ENCODE data around the gene CDC42BPB.
A peak's percentile ranks its signal among the peaks of the same experiment; 100 is the strongest.

Gene CDC42BPB

GRCh38 chr14:102938191-102938590, 119.2 kb downstream of the CDC42BPB start:
- Histone ChIP-seq H2BK5ac (ENCODE audit: low read length) (peak overlapping the region; percentile 24), H3K4me1 (ENCODE audit: control insufficient read depth in 2 of 2, insufficient read depth in 1 of 2, low read depth in 1 of 2, low read length in 2 of 2) (peaks cover 0 to 5% of the 10 kb centered on the region in 2 donors), H3K36me3 (replicated peaks in 1 of 2; ENCODE audit: control insufficient read depth in 2 of 2, insufficient read depth in 2 of 2, low read length in 2 of 2) (peaks cover 28 to 77% of the 10 kb centered on the region in 2 donors), H3K18ac (ENCODE audit: low read length) (no peak overlapping the region), H3K9me3 (replicated peaks in 1 of 2; ENCODE audit: control insufficient read depth in 2 of 2, insufficient read depth in 1 of 2, low read depth in 1 of 2, low read length in 2 of 2) (no peaks in the 10 kb centered on the region), H3K4ac (ENCODE audit: low read length) (no peak overlapping the region), H3K4me2 (ENCODE audit: insufficient read depth, low read length, poor library complexity, severe bottlenecking) (no peak overlapping the region), H4K91ac (ENCODE audit: low read depth, low read length, poor library complexity) (no peak overlapping the region), H2AFZ (ENCODE audit: low read length) (no peak overlapping the region), H2BK12ac (ENCODE audit: low read length) (no peak overlapping the region), H3K23ac (ENCODE audit: low read depth, low read length, poor library complexity) (no peak overlapping the region), H3K14ac (ENCODE audit: low read length) (peak overlapping the region; percentile 97), H3K27me3 (ENCODE audit: control insufficient read depth in 3 of 3, insufficient read depth in 3 of 3, low read depth in 1 of 3, low read length in 3 of 3) (no peaks in the 10 kb centered on the region), H2BK120ac (ENCODE audit: low read depth, low read length) (no peak overlapping the region), H3K4me3 (ENCODE audit: low read length in 2 of 2) (no peak overlapping the region), H2AK5ac (ENCODE audit: low read depth, low read length) (no peak overlapping the region), H3K27ac (replicated peaks; ENCODE audit: low read length) (no peak overlapping the region), H2BK15ac (ENCODE audit: low read length) (no peak overlapping the region), H3K79me1 (ENCODE audit: low read depth, low read length) (peaks cover 1% of the 10 kb centered on the region), H4K8ac (ENCODE audit: low read depth, low read length) (no peak overlapping the region), H3K9ac (ENCODE audit: low read depth, low read length, poor library complexity) (no peak overlapping the region)
- DNase-seq (ENCODE audit: low spot score), result no peak
- WGBS, 2 donors (ENCODE audit: extremely low coverage in 2 of 2, insufficient read length in 2 of 2, insufficient replicate concordance in 1 of 2), result no CpG with 5 or more reads among the region's 12 CpGs

GRCh38 chr14:102937331-102938175, 119.8 kb downstream of the CDC42BPB start:
- H2BK5ac ChIP-seq (ENCODE audit: low read length), result peak overlapping the region; percentile 16
- H2AFZ ChIP-seq (ENCODE audit: low read length), result no peak overlapping the region
- no peak overlapping the region for H3K18ac ChIP-seq (ENCODE audit: low read length)
- no peak overlapping the region for H3K4me3 ChIP-seq (ENCODE audit: low read length in 2 of 2)
- no peak overlapping the region for H2BK15ac ChIP-seq (ENCODE audit: low read length)
- no peak for DNase-seq (ENCODE audit: low spot score)
- no peak overlapping the region for H3K4ac ChIP-seq (ENCODE audit: low read length)
- H3K4me2 ChIP-seq (ENCODE audit: insufficient read depth, low read length, poor library complexity, severe bottlenecking), result no peak overlapping the region
- H3K79me1 ChIP-seq (ENCODE audit: low read depth, low read length), result peaks cover 1% of the 10 kb centered on the region
- no CpG with 5 or more reads among the region's 22 CpGs for WGBS, 2 donors (ENCODE audit: extremely low coverage in 2 of 2, insufficient read length in 2 of 2, insufficient replicate concordance in 1 of 2)
- peaks cover 31 to 77% of the 10 kb centered on the region in 2 donors for H3K36me3 ChIP-seq (replicated peaks in 1 of 2; ENCODE audit: control insufficient read depth in 2 of 2, insufficient read depth in 2 of 2, low read length in 2 of 2)
- peaks cover 0 to 5% of the 10 kb centered on the region in 2 donors for H3K4me1 ChIP-seq (ENCODE audit: control insufficient read depth in 2 of 2, insufficient read depth in 1 of 2, low read depth in 1 of 2, low read length in 2 of 2)
- H2BK120ac ChIP-seq (ENCODE audit: low read depth, low read length), result no peak overlapping the region
- no peaks in the 10 kb centered on the region for H3K9me3 ChIP-seq (replicated peaks in 1 of 2; ENCODE audit: control insufficient read depth in 2 of 2, insufficient read depth in 1 of 2, low read depth in 1 of 2, low read length in 2 of 2)
- no peak overlapping the region for H3K27ac ChIP-seq (replicated peaks; ENCODE audit: low read length)
- no peak overlapping the region for H3K23ac ChIP-seq (ENCODE audit: low read depth, low read length, poor library complexity)
- no peak overlapping the region for H2AK5ac ChIP-seq (ENCODE audit: low read depth, low read length)
- H4K91ac ChIP-seq (ENCODE audit: low read depth, low read length, poor library complexity), result no peak overlapping the region
- no peak overlapping the region for H2BK12ac ChIP-seq (ENCODE audit: low read length)
- no peak overlapping the region for H3K9ac ChIP-seq (ENCODE audit: low read depth, low read length, poor library complexity)
- H3K27me3 ChIP-seq (ENCODE audit: control insufficient read depth in 3 of 3, insufficient read depth in 3 of 3, low read depth in 1 of 3, low read length in 3 of 3), result no peaks in the 10 kb centered on the region
- no peak overlapping the region for H3K14ac ChIP-seq (ENCODE audit: low read length)
- H4K8ac ChIP-seq (ENCODE audit: low read depth, low read length), result no peak overlapping the region

- Histone ChIP-seq H2BK120ac (ENCODE audit: low read depth, low read length) (no peak overlapping the region), H4K91ac (ENCODE audit: low read depth, low read length, poor library complexity) (no peak overlapping the region), H2BK15ac (ENCODE audit: low read length) (no peak overlapping the region), H2BK12ac (ENCODE audit: low read length) (no peak overlapping the region), H3K9ac (ENCODE audit: low read depth, low read length, poor library complexity) (no peak overlapping the region), H2AFZ (ENCODE audit: low read length) (no peak overlapping the region), H3K23ac (ENCODE audit: low read depth, low read length, poor library complexity) (no peak overlapping the region), H3K27me3 (ENCODE audit: control insufficient read depth in 3 of 3, insufficient read depth in 3 of 3, low read depth in 1 of 3, low read length in 3 of 3) (peaks cover 0 to 13% (median under 1%) of the 10 kb centered on the region in 3 experiments), H4K8ac (ENCODE audit: low read depth, low read length) (no peak overlapping the region), H3K36me3 (replicated peaks in 1 of 2; ENCODE audit: control insufficient read depth in 2 of 2, insufficient read depth in 2 of 2, low read length in 2 of 2) (peaks cover 25 to 67% of the 10 kb centered on the region in 2 donors), H3K79me1 (ENCODE audit: low read depth, low read length) (peaks cover 2% of the 10 kb centered on the region), H3K4me3 (ENCODE audit: low read length in 2 of 2) (no peak overlapping the region), H3K4me2 (ENCODE audit: insufficient read depth, low read length, poor library complexity, severe bottlenecking) (no peak overlapping the region), H2AK5ac (ENCODE audit: low read depth, low read length) (no peak overlapping the region), H2BK5ac (ENCODE audit: low read length) (no peak overlapping the region), H3K4me1 (ENCODE audit: control insufficient read depth in 2 of 2, insufficient read depth in 1 of 2, low read depth in 1 of 2, low read length in 2 of 2) (peaks cover 0 to 5% of the 10 kb centered on the region in 2 donors), H3K27ac (replicated peaks; ENCODE audit: low read length) (no peak overlapping the region), H3K14ac (ENCODE audit: low read length) (no peak overlapping the region), H3K9me3 (replicated peaks in 1 of 2; ENCODE audit: control insufficient read depth in 2 of 2, insufficient read depth in 1 of 2, low read depth in 1 of 2, low read length in 2 of 2) (peaks cover 0 to 2% of the 10 kb centered on the region in 2 donors), H3K4ac (ENCODE audit: low read length) (no peak overlapping the region), H3K18ac (ENCODE audit: low read length) (no peak overlapping the region)
- WGBS, 2 donors (ENCODE audit: extremely low coverage in 2 of 2, insufficient read length in 2 of 2, insufficient replicate concordance in 1 of 2), result no CpG with 5 or more reads among the region's 4 CpGs
- DNase-seq (ENCODE audit: low spot score), result no peak
Measured at GRCh38 chr14:102935756-102936155, 121.6 kb downstream of the CDC42BPB start.

GRCh38 chr14:102933618-102934231, 123.6 kb downstream of the CDC42BPB start:
- peak overlapping the region; percentile 38 for H3K18ac ChIP-seq (ENCODE audit: low read length)
- H3K4me1 ChIP-seq (ENCODE audit: control insufficient read depth in 2 of 2, insufficient read depth in 1 of 2, low read depth in 1 of 2, low read length in 2 of 2), result peaks cover 5 to 15% of the 10 kb centered on the region in 2 donors
- no peak overlapping the region for H2BK12ac ChIP-seq (ENCODE audit: low read length)
- H3K14ac ChIP-seq (ENCODE audit: low read length), result no peak overlapping the region
- H2BK120ac ChIP-seq (ENCODE audit: low read depth, low read length), result no peak overlapping the region
- peaks cover 6% of the 10 kb centered on the region for H3K79me1 ChIP-seq (ENCODE audit: low read depth, low read length)
- no peak overlapping the region for H2AK5ac ChIP-seq (ENCODE audit: low read depth, low read length)
- H3K9ac ChIP-seq (ENCODE audit: low read depth, low read length, poor library complexity), result no peak overlapping the region
- no peak overlapping the region for H4K91ac ChIP-seq (ENCODE audit: low read depth, low read length, poor library complexity)
- H3K4me3 ChIP-seq (ENCODE audit: low read length in 2 of 2), result no peak overlapping the region
- H3K36me3 ChIP-seq (replicated peaks in 1 of 2; ENCODE audit: control insufficient read depth in 2 of 2, insufficient read depth in 2 of 2, low read length in 2 of 2), result peaks cover 13 to 50% of the 10 kb centered on the region in 2 donors
- peak overlapping the region; percentile 43 for H3K23ac ChIP-seq (ENCODE audit: low read depth, low read length, poor library complexity)
- no peak overlapping the region for H2BK15ac ChIP-seq (ENCODE audit: low read length)
- H3K27ac ChIP-seq (replicated peaks; ENCODE audit: low read length), result no peak overlapping the region
- DNase-seq (ENCODE audit: low spot score), result no peak
- H3K4ac ChIP-seq (ENCODE audit: low read length), result no peak overlapping the region
- WGBS, 2 donors (ENCODE audit: extremely low coverage in 2 of 2, insufficient read length in 2 of 2, insufficient replicate concordance in 1 of 2), result no CpG with 5 or more reads among the region's 20 CpGs
- peaks cover 12 to 33% (median 15%) of the 10 kb centered on the region in 3 experiments for H3K27me3 ChIP-seq (ENCODE audit: control insufficient read depth in 3 of 3, insufficient read depth in 3 of 3, low read depth in 1 of 3, low read length in 3 of 3)
- H2BK5ac ChIP-seq (ENCODE audit: low read length), result no peak overlapping the region
- H2AFZ ChIP-seq (ENCODE audit: low read length), result no peak overlapping the region
- H4K8ac ChIP-seq (ENCODE audit: low read depth, low read length), result no peak overlapping the region
- peaks cover 0 to 2% of the 10 kb centered on the region in 2 donors for H3K9me3 ChIP-seq (replicated peaks in 1 of 2; ENCODE audit: control insufficient read depth in 2 of 2, insufficient read depth in 1 of 2, low read depth in 1 of 2, low read length in 2 of 2)
- no peak overlapping the region for H3K4me2 ChIP-seq (ENCODE audit: insufficient read depth, low read length, poor library complexity, severe bottlenecking)

Measured in neuronal stem cell (in vitro differentiated cells).